Middle frontal gyrus (tissue), 1 donor: ENCODE measurements around the gene TTC28.
A peak's percentile ranks its signal among the peaks of the same experiment; 100 is the strongest.
"Not testable (repeated sequence)": the region's sequence is repeated elsewhere in the genome, so short reads cannot be mapped to it uniquely, and the experiment has no call there.

Experiments
- DNase-seq: peaks from one replicate; pipeline ENCODE4 v3.0.0-alpha.2; 2015; ENCODE audit warnings: low spot score; ENCODE audit errors: extremely low spot score

Gene TTC28

DNA sequence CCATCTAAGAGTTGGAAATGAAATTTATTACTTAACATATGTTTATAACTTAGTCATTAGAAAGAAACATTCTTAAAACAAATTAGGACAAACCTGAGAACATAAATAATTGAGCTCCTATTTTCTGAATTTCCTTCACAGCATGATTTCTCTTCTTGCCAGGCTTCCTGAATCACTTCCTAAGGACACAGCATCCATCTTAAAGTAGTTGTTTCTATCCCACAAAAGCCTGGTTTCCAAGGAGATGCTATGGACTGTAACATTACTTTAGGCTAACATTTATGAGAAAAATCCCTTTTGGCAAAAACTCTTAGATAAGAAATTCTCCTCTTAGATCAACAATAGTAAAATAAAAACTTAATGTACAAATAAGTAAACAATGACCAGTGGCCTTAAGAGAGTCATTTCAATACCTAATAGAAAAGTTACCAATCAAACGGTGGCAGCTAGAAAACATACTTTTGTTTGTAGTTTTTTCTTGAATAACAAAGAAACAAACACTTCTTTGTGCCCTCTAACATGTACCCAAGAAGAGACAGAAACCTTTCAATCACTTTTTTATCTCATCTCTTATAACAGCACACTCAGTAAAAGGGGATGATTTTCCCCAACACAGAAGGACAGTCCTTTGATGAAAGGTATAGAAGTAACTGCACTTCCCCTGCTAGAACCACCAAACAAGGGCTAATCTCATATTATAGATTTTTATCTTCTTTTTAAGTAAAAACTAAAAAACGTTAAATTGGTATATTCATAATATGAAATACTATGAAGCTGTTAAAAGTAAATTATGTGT, 74.5 kb downstream of the TTC28 start:
- no peak for DNase-seq

DNA sequence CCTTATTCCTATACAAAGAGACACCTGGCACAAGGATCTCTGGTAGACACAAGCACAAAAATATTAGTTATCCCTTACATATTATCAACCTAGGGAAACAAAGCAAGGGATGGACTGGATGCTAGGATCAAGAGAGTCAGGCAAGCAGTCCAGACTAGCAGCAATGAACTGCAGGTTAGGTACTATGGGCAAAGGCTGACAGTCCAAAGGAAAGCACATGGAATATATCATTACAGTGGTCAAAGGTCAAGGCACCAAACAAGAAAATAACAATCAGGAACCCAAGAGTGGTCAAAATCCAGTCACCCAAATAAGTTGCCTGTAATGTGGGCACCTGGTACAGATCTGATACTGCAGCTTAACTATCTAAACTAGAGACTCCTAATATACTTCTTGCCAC, 77.7 kb downstream of the TTC28 start:
- DNase-seq = no peak

DNA sequence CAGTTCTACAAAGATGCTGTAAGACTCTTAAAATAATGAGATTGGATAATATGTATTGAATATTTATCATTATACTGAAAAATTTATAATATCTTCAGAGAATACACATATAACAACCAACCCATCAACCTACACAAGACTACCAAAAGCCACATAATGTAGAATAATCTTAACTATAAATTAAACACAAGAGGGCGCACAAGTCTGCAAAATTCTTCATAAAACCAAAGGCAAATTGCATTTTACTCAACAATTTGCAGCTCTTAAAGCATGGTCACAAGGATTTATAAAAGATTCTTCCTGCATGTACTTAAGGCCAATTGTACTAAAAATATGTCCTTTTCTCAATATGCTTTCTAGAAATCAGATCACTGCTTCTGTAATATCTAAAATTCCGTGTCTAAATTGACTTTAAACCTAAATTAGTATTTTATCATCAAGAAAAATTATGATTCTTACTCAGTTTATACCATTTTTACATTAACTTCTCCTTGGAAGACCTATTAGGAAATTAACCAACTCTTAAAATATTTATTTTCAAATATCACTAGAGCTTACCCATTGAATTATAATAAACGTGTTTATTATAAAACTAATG, 79.0 kb downstream of the TTC28 start:
- peak; percentile 74 for DNase-seq

DNA sequence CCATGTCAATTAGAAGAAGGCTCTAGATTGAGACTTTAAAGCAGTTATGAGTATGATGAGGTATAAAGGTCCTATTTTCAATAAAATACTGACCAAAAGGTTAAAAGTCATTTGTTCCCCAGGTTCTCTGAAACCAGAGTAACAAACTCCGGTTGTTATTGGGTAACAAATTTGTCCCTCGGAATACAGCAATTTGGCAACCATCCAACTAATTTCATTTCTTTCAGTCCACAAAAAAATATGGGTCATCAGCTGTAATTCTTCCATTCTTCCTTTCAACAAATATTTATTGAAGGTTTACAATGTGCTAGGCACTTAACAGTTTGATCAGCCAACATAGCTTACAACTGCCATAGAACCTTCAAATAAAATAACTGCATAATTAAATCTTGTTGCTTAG, 79.9 kb downstream of the TTC28 start:
- no peak for DNase-seq

DNA sequence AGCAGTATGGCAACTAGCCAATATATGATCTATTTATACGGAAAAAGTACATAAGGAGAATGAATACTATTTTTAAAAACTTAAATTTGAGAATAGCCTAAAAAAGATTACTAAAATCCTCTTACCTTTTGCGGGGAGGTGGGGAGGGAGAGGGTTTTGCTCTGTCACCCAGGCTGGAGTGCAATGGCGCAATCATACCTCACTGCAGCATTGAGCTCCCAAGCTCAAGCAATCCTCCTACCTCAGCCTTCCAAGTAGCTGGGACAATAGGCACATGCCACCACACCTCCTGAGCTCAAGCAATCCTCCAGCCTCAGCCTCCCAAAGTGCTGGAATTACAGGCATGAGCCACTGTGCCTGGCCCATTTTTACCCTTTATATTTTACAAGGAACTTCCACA, 82.0 kb downstream of the TTC28 start:
- DNase-seq = no peak

DNA sequence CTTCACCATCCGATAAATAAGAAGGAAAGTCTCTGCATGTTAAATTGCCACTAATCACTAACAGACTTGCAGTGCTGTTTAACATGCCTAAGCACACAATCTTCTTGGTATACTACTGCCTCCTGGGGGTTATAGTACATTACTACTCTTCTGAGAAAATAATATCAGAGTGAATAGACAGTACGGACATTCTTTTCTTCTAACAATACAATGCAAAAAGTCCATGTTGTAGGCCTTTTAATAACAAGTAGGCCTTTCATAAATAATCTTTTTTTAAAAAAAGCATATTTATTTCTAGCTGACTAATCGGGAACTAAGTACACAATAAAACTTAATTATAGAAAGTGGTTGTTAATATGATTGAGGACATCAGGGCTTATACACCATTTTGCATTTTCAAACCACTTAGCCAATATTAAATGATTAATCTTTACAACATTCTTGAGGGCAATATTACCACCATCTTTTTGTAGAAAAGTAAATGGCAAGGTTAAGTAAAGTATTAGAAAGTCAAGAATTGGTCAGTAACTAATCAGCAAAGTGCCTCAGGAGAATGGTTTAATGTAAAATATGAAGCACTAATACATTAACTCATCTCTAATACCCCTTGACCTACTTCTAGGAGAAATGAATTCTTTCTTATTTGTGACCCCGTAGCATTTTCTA, 84.7 kb downstream of the TTC28 start:
- peak; percentile 43 for DNase-seq

DNA sequence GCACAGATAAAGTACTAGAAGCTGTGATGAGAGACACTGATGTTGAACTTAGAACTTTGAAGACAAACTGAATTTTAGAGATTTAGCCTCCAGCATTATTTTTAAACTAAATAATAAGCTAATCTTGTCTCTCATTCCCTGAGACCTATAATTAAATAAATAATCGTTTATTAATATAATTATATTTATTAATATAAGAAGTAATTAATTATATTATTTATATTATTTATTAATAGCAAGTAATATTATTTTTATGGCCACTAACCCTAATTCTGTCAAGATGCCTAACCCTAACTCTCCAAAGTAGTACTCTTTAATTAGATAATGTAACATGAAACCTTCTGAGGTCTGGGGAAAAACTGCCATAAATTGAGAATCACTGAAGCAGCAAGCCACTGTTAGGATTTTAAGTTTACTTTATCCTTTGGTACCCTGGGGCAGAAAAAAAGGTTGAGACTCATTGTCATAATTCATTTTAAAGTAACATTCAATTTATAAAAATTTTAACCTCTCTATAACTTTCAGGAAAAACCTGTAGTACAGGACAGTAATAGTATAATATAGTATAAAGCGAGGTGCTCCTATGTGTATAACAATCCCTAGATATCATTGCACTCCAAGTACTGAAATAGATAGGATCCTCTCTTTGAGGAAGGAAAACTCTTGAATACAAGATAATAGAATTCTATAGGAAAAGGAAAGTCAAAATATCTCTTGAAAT, 85.4 kb downstream of the TTC28 start:
- no peak for DNase-seq

DNA sequence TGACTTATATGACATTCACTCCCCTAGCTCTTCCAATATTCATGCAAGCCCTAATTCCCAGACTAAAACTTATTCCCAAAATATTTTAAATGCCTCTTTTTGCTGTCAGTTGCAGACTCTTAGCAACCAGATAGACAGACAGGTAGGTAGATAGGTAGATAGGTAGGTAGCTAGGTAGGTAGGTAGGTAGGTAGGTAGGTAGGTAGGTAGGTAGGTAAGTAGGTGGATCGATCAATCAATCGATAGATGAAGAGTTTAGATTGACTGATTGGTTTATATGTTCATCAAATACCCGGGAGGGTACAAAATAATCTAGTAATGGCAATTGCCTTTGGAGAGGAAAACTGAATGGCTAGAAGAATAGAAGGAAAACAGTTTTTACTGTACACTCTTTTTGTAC, 86.3 kb downstream of the TTC28 start:
- no peak for DNase-seq

DNA sequence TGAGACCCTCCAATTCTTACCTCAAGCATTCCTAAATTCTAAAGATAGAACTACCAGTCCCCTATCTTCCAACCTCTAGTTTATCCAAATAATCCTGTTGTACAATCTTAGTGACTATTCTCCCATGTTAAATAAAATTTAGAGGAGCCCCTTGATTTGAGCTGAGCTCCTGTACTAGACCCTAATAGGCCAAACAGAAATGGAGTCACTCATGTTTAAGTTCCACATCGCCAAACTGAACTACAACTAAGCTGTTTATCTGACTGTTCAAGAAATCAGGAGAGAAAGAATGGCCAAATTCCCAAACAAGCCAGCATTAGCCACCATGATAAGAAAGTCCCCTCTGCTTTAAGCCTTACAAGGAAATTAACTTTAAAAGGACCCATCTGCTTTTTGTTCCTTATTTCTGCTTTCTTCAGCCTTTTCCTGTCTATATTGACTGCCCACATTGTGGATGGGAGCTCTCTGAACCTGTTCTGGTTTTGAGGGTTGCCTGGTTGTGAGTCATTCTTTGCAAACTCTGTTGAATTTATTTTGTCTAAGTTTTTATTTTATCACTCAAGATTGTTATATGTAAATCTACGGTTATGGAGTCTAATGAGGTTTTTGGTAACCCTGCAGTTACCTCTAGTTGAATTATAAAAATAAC, 90.4 kb downstream of the TTC28 start:
- no peak for DNase-seq

DNA sequence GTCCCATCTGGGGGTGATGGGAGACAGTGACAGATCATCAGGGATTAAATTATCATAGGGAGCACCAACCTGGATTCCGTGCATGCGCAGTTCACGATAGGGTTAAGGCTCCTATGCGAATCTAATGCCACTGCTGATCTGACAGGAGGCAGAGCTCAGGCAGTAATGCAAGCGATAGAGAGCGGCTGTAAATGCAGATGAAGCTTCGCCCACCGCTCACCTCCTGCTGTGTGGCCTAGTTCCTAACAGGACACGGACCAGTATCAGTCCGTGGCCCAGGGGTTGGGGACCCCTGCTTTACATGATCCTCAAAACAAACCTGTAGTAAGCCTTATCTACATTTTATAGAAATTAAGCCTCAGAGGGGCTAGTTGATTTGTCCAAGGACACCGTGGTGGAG, 94.3 kb downstream of the TTC28 start:
- no peak for DNase-seq

DNA sequence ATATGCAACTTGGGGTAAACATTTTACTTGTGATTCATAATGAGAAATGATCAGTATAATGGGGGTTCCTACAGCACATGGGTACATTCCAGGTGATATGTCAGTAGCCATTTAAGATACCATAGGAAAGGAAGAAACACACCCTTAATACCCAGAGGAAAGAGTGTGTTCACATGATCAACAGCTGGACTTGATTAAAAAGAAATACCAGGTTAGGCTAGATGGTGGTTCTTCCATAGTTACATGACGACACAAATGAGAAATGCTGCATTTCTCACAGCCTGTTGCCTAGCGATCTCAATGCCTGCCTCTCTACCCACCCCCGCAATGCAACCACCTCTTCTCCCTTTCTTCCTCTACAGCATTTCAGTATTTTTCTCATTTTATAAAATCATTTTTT, 96.8 kb downstream of the TTC28 start:
- no peak for DNase-seq

DNA sequence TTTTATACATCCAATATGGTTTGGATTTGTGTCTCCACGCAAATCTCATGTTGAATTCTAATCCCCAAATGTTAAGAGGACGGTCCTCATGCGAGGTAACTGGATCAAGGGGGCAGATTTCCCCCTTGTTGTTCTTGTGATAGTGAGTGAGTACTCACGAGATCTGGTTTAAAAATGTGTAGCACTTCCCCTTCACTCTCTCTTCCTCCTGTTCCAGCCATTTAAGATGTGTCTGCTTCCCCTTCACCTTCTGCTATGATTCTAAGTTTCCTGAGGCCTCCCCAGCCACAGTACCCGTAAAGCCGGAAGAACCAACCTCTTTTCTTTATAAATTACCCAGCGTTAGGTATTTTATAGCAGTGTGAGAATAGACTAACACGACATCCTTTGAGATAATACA, 98.6 kb downstream of the TTC28 start:
- no peak for DNase-seq

DNA sequence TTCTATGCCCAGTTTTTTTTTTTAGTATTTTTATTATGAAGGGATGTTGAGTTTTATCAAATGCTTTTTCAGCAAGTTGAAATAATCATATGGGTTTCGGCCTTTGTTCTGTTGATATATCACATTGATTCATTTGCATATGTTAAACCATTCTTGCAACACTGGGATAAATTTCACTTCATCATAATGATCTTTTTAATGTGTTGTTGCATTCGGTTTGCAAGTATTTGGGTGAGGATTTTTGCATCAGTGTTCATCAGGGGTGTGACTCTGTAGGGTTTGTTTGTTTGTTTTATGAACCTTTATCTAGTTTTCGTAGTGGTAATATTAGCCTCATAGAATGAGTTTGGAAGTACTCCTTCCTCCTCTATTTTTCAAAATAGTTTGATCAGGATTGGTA, 103.5 kb downstream of the TTC28 start:
- no peak for DNase-seq

DNA sequence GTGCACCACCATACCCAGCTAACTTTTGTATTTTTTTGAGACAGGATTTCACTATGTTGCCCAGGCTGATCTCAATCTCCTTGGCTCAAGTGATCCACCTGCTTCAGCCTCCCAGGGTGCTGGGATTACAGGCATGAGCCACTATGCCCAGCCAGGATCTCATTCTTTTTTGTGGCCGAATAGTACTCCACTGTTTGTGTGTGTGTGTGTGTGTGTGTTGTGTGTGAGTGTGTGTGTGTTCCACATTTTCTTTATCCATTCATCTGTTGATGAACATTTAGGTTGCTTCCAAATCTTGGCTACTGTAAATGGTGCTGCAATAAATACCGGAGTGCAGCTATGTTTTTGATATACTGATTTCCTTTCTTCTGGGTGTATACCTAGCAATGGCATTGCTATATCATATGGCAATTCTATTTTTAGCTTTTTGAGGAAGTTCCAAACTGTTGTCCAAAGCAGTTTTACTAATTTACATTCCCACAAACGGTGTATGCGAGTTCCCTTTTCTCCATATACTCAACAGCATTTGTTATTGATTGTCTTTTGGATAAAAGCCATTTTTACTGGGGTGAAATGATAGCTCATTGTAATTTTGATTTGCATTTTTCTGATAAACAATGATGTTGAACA, 105.4 kb downstream of the TTC28 start:
- no peak for DNase-seq

DNA sequence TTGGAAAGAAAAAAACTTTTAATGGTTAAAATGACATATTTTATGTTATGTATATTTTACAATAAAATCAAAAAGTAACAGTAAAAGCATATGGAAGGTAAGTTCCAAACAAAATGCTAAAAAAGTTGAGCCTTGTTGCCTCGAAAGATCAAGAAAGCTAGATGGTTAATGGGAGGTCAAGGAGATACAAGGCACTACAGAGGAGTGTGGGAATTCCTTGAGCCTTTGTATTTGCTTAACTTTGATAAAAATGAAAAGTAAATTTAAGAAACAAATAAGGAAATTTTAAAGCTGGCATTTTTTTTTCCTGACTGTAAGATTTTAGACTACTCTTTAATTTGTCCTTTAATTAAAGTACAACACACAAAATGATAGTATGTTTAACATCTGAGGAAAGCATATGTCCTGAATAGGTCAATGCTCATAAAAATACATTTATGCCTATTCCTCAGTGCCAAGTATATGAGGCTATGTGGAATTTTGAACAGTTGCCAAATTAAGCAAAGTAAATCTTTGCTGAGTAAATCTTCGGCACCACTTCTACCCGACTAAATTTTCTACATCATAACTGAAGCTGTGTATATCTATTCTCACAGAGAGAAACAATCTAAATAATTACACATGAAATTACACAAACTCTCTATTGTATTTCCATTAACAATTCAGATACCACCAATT, 108.8 kb downstream of the TTC28 start:
- no peak for DNase-seq

DNA sequence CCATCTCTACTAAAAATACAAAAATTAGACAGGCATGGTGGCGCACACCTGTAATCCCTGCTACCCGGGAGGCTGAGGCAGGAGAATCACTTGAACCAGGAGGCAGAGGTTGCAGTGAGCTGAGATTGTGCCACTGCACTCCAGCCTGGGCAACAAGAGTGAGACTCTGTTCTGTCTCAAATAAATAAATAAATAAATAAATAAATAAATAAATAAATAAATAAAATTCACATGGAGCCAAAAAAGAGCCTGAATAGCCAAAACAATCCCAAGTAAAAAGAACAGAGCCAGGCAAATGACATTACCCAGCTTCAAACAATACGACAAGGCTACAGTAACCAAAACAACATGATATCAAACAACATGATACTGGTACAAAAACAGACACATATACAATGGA, 110.7 kb downstream of the TTC28 start:
- DNase-seq = not testable (repeated sequence)

DNA sequence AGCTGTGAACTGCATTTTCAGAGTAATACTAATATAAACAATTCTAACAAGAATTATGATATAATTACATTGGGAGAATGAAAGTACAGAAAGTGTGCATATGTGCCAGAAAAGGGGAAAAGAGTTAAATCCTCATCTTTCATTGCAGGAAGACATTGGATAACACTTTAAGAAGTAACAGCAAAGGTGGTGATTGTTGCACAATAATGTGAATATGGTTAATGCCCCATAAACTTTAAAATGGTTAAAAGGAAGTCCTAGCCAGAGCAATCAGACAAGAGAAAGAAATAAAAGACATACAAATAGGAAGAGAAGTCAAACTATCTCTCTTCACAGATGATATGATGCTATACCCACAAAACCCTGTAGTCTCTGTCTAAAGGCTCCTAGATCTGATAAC, 111.5 kb downstream of the TTC28 start:
- no peak for DNase-seq

DNA sequence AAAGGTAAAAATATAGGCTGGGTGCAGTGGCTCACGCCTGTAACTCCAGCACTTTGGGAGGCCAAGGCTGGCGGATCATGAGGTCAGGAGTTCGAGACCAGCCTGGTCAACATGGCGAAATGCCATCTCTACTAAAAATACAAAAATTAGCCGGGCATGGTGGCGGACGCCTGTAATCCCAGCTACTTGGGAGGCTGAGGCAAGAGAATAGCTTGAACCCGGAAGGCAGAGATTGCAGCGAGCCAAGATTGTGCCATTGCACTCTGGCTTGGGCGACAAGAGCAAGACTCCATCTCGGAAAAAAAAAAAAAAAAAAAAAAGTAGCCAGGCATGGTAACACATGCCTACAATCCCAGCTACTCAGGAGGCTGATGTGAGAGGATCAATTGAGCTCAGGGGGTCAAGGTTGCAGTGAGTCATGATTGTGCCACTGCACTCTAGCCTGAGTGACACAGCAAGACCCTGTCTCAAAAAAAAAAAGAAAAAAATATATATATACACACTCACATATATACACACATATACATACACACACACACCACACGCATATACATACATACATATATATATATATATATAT, 112.6 kb downstream of the TTC28 start:
- DNase-seq = not testable (repeated sequence)

DNA sequence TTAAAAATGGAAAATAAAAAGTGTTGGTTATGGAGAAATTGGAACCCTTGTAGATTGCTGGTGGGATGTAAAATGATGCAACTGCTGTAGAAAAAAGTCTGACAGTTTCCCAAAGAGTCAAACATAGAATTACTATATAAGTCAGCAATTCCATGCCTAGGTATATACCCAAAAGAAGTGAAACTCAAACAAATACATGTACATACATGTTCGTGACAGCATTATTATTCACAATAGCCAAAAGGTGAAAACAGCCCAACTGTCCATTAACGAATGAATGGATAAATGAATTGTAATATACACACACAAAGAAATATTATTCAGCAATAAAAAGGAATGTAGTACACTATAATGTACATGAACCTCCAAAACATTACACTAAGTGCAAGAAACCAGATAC, 116.0 kb downstream of the TTC28 start:
- no peak for DNase-seq

DNA sequence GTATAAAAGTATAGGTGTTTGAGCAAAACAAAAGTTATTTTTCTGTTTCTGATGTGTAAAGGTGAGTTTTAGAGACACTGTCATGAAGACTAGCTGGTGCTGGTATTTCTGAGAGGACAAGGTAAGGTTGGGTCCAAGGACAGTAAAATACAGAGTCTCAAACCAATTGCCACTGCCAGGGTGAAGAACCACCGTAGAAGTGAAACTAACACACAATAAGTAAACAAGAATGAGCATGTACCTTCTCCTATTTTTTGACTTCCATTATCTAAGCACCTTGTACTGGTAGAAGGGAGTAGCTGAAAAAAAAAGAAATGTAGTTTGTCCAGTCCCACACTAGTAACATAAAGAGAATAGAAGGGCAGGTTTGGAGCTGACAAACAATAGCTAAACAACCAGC, 117.3 kb downstream of the TTC28 start:
- DNase-seq = no peak
